Endodermal cell (in vitro differentiated cells): Measurements from ENCODE around the gene MTHFSD. TPM values are rescaled to one million over a fixed set of nuclear protein-coding genes. Genes with fewer than 3 reads are reported as not detected.

Experiments used
- DNase-seq: peaks from one replicate; pipeline ENCODE4 v3.0.0-alpha.2; 2017
- H3K27ac ChIP-seq: 2 replicates; pipeline ENCODE4 v1.5.1; 2013; ENCODE audit warnings: mild to moderate bottlenecking, low read depth, low read length, moderate library complexity
- H3K27me3 ChIP-seq: 2 replicates; pipeline ENCODE4 v1.6.1; 2013; ENCODE audit warnings: mild to moderate bottlenecking, low read length, moderate library complexity; ENCODE audit not compliant: insufficient read depth, control insufficient read depth, poor library complexity, severe bottlenecking
- H3K36me3 ChIP-seq: 2 replicates; pipeline ENCODE4 v1.7.0; 2013; ENCODE audit warnings: mild to moderate bottlenecking, low read length, moderate library complexity; ENCODE audit not compliant: control insufficient read depth, insufficient read depth
- H3K4me1 ChIP-seq: one replicate; pipeline ENCODE4 v1.7.0; 2013; ENCODE audit warnings: low read length; ENCODE audit not compliant: control insufficient read depth, insufficient read depth
- H3K4me3 ChIP-seq: 2 replicates; pipeline ENCODE4 v1.5.1; 2013; ENCODE audit warnings: mild to moderate bottlenecking, low read length, moderate library complexity
- H3K9ac ChIP-seq: 2 replicates; pipeline ENCODE4 v1.6.1; 2013; ENCODE audit warnings: mild to moderate bottlenecking, low read length, moderate library complexity; ENCODE audit not compliant: poor library complexity, severe bottlenecking; ENCODE audit errors: extremely low read depth
- H3K9me3 ChIP-seq: 2 replicates; pipeline ENCODE4 v1.6.1; 2013; ENCODE audit warnings: mild to moderate bottlenecking, low read length, moderate library complexity; ENCODE audit not compliant: control insufficient read depth
- H3K27ac Mint-ChIP-seq: 2 replicates; pipeline ENCODE4 v1.8.0; 2020; ENCODE audit warnings: mixed read lengths
- H3K27me3 Mint-ChIP-seq: 2 replicates; pipeline ENCODE4 v1.8.0; 2021; ENCODE audit warnings: mild to moderate bottlenecking, mixed read lengths; ENCODE audit not compliant: insufficient read depth
- H3K36me3 Mint-ChIP-seq: 2 replicates; pipeline ENCODE4 v1.8.0; 2020; ENCODE audit warnings: low read depth, mixed read lengths
- H3K4me1 Mint-ChIP-seq: 2 replicates; pipeline ENCODE4 v1.8.0; 2020; ENCODE audit warnings: mixed read lengths
- H3K4me3 Mint-ChIP-seq: 2 replicates; pipeline ENCODE4 v1.8.0; 2020; ENCODE audit warnings: mild to moderate bottlenecking, moderate library complexity, mixed read lengths
- H3K9me3 Mint-ChIP-seq: 2 replicates; pipeline ENCODE4 v1.8.0; 2020; ENCODE audit warnings: mild to moderate bottlenecking, mixed read lengths
- CTCF ChIP-seq: fragments of 200-600 bp; sonication (generic); conservative IDR thresholded peaks from 2 replicates; pipeline ENCODE4 v1.5.0; 2021; ENCODE audit warnings: antibody characterized with exemption, mild to moderate bottlenecking
- WGBS, 2 experiments: methylation state at CpG; one replicate each; pipeline versions ENCODE4 v1.1.5 to v1.1.7; 2013; ENCODE audit warnings: missing lambda C conversion rate in 2 of 2, mixed read lengths in 1 of 2; ENCODE audit not compliant: insufficient coverage in 1 of 2, insufficient read length in 1 of 2; 5-methylcytosine and 5-hydroxymethylcytosine counted together
- total RNA-seq, 2 donors: library from RNA; stranded (reverse); fragmentation: NEBNext Ultra II Directional in 1 of 2; extraction: Animal tissue kit (Norgen Biotek cat#: 25700) in 1 of 2; gene quantifications; 2 replicates in 1 of 2; 3 replicates in 1 of 2; pipeline ENCODE4 v1.2.1, GENCODE V29; 2021

The MTHFSD gene
- total RNA-seq, 2 donors from 2014 or later, result 15.0 to 25.8 TPM

GRCh38 chr16:86567701-86568581, 12.9 kb upstream of the MTHFSD start:
- no peak overlapping the region for H3K27ac ChIP-seq
- Mint-ChIP-seq H3K27me3 (peaks cover 92% of the 10 kb centered on the region), H3K9me3 (peaks cover under 1% of the 10 kb centered on the region), H3K4me1 (peaks cover 27% of the 10 kb centered on the region), H3K36me3 (no peaks in the 10 kb centered on the region), H3K27ac (no peak overlapping the region), H3K4me3 (peak overlapping the region; percentile 42)
- H3K9ac ChIP-seq, result no peak overlapping the region
- peak; percentile 76 for DNase-seq
- peaks cover 96% of the 10 kb centered on the region for H3K27me3 ChIP-seq
- 2 to 3% methylated on average over 22 to 116 of the region's 116 CpGs for WGBS, 2 experiments
- H3K36me3 ChIP-seq, result no peaks in the 10 kb centered on the region
- TF ChIP-seq CTCF, result no peak
- H3K4me3 ChIP-seq, result no peak overlapping the region
- H3K4me1 ChIP-seq, result peaks cover 4% of the 10 kb centered on the region
- H3K9me3 ChIP-seq, result no peaks in the 10 kb centered on the region

GRCh38 chr16:86566966-86567700, 12.1 kb upstream of the MTHFSD start:
- Mint-ChIP-seq H3K27me3 (peaks cover 92% of the 10 kb centered on the region), H3K9me3 (peaks cover 2% of the 10 kb centered on the region), H3K4me3 (peak overlapping the region; percentile 42), H3K36me3 (no peaks in the 10 kb centered on the region), H3K4me1 (peaks cover 25% of the 10 kb centered on the region), H3K27ac (no peak overlapping the region)
- H3K27me3 ChIP-seq, result peaks cover 89% of the 10 kb centered on the region
- no peak overlapping the region for H3K9ac ChIP-seq
- H3K9me3 ChIP-seq, result no peaks in the 10 kb centered on the region
- H3K36me3 ChIP-seq, result no peaks in the 10 kb centered on the region
- 1% methylated on average over 12 to 88 of the region's 88 CpGs for WGBS, 2 experiments
- no peak for TF ChIP-seq CTCF
- peak; percentile 82 for DNase-seq
- peaks cover 4% of the 10 kb centered on the region for H3K4me1 ChIP-seq
- no peak overlapping the region for H3K27ac ChIP-seq
- no peak overlapping the region for H3K4me3 ChIP-seq

- Mint-ChIP-seq H3K36me3 (no peaks in the 10 kb centered on the region), H3K9me3 (peaks cover 2% of the 10 kb centered on the region), H3K27me3 (peaks cover 89% of the 10 kb centered on the region), H3K4me1 (peaks cover 25% of the 10 kb centered on the region), H3K4me3 (peak within 1 kb of the TSS; percentile 42), H3K27ac (no peak within 1 kb of the TSS)
- 0% methylated on average over 15 to 30 of the region's 30 CpGs for WGBS, 2 experiments
- Histone ChIP-seq H3K9ac (no peak within 1 kb of the TSS), H3K4me3 (peak within 1 kb of the TSS; percentile 24), H3K4me1 (peaks cover 4% of the 10 kb centered on the region), H3K36me3 (no peaks in the 10 kb centered on the region), H3K27me3 (peaks cover 84% of the 10 kb centered on the region), H3K27ac (no peak within 1 kb of the TSS), H3K9me3 (no peaks in the 10 kb centered on the region)
- TF ChIP-seq CTCF, result no peak
- DNase-seq, result peak; percentile 97
Measured at GRCh38 chr16:86566601-86566965, 11.5 kb upstream of the MTHFSD start, which contains the start of gene FOXC2. Gene FOXC2, plus strand, starts transcription at chr16:86566829. Its CDS starts 507 bp downstream, at chr16:86567336.
